HG02759 (cell line): Measurements from ENCODE around the gene C10orf95.
A peak's percentile ranks its signal among the peaks of the same experiment; 100 is the strongest.
"Not testable (repeated sequence)": the region's sequence is repeated elsewhere in the genome, so short reads cannot be mapped to it uniquely, and the experiment has no call there.

Experiments
- ATAC-seq: cut with Tn5 transposase; IDR thresholded peaks from one replicate; pipeline ENCODE4 v1.9.1; 2021; ENCODE audit warnings: mild to moderate bottlenecking, moderate library complexity; ENCODE audit not compliant: unreplicated experiment

Gene C10orf95

GRCh38 chr10:102467318-102467717 lies 16.0 kb upstream of the C10orf95 start:
- no peak for ATAC-seq

GRCh38 chr10:102465466-102465865 lies 14.1 kb upstream of the C10orf95 start:
- ATAC-seq: no peak

- no peak for ATAC-seq
Observed at GRCh38 chr10:102463983-102464382, 12.6 kb upstream of the C10orf95 start.

- no peak for ATAC-seq
Observed at GRCh38 chr10:102462512-102463054, 11.2 kb upstream of the C10orf95 start.

- peak; percentile 95 for ATAC-seq
Observed at GRCh38 chr10:102461187-102462054, 10.1 kb upstream of the C10orf95 start.

- ATAC-seq: peak; percentile 23
Observed at GRCh38 chr10:102460836-102461186, 9.5 kb upstream of the C10orf95 start.

- ATAC-seq: no peak
Observed at GRCh38 chr10:102458656-102459055, 7.3 kb upstream of the C10orf95 start.

GRCh38 chr10:102457591-102458150 lies 6.3 kb upstream of the C10orf95 start:
- ATAC-seq: no peak

GRCh38 chr10:102455893-102456471 lies 4.6 kb upstream of the C10orf95 start:
- ATAC-seq: no peak

GRCh38 chr10:102454662-102455487 lies 3.5 kb upstream of the C10orf95 start:
- ATAC-seq: not testable (repeated sequence)

GRCh38 chr10:102453502-102453901 lies 2.2 kb upstream of the C10orf95 start:
- no peak for ATAC-seq

- ATAC-seq: no peak
Observed at GRCh38 chr10:102452672-102453340, 1.5 kb upstream of the C10orf95 start.

- ATAC-seq: peak; percentile 83
Observed at GRCh38 chr10:102450374-102451104, 804 bp downstream of the C10orf95 start.

- ATAC-seq: peak; percentile 3
Observed at GRCh38 chr10:102450124-102450373, 1.3 kb downstream of the C10orf95 start.

- peak; percentile 56 for ATAC-seq
Observed at GRCh38 chr10:102449321-102450123, 1.8 kb downstream of the C10orf95 start.

- no peak for ATAC-seq
Observed at GRCh38 chr10:102444851-102445250, 6.5 kb downstream of the C10orf95 start.

GRCh38 chr10:102438374-102438773 lies 13.0 kb downstream of the C10orf95 start:
- no peak for ATAC-seq

- no peak for ATAC-seq
Observed at GRCh38 chr10:102437515-102437914, 13.8 kb downstream of the C10orf95 start.

- no peak for ATAC-seq
Observed at GRCh38 chr10:102436312-102436711, 15.0 kb downstream of the C10orf95 start.
